Lower leg skin (tissue), 4 donors: ENCODE results near the gene ABTB2. TPM values are rescaled to one million over a fixed set of nuclear protein-coding genes. Genes with fewer than 3 reads are reported as not detected.

Experiments
- DNase-seq, 2 donors: peaks; one replicate each; pipeline ENCODE4 v3.0.0-alpha.2; 2019; ENCODE audit warnings: low spot score in 2 of 2
- H3K4me3 ChIP-seq: fragments of 200-600 bp; sonication (generic); 2 replicates; pipeline ENCODE4 v1.5.1; 2017; ENCODE audit warnings: mild to moderate bottlenecking, low read depth; ENCODE audit not compliant: poor library complexity, severe bottlenecking
- POLR2A ChIP-seq, 2 donors: fragments of 450-650 bp; IDR thresholded peaks; one replicate each; pipeline ENCODE4 v1.6.1; 2016 to 2017; ENCODE audit warnings: antibody characterized with exemption in 2 of 2, mild to moderate bottlenecking in 1 of 2, moderate library complexity in 1 of 2
- WGBS, 2 donors: methylation state at CpG; one replicate each; pipeline ENCODE4 v1.1.5; 2018; 5-methylcytosine and 5-hydroxymethylcytosine counted together
- intact Hi-C: fragments of 100-400 bp; cut with DNase I; formaldehyde crosslinking; loops from one replicate; pipeline ENCODE4 v1.15.0; 2023; ENCODE audit warnings: low total_unique reads
- total RNA-seq, 4 donors: library from RNA; depleted of rRNA; stranded (reverse); fragments of >200 nt; gene quantifications; one replicate each; pipeline ENCODE4 v1.1.0, GENCODE V29; 2016
- TF ChIP-seq, protein P1 (sequence below), 3 donors: fragments of 450-650 bp; IDR thresholded peaks; one replicate each; pipeline ENCODE4 v1.5.1; 2016; ENCODE audit warnings: antibody characterized with exemption in 3 of 3, mild to moderate bottlenecking in 3 of 3, moderate library complexity in 2 of 3

ABTB2 gene
- total RNA-seq, 4 donors from 2014 or later = 6.1 to 24.2 (median 11.1) TPM

DNA sequence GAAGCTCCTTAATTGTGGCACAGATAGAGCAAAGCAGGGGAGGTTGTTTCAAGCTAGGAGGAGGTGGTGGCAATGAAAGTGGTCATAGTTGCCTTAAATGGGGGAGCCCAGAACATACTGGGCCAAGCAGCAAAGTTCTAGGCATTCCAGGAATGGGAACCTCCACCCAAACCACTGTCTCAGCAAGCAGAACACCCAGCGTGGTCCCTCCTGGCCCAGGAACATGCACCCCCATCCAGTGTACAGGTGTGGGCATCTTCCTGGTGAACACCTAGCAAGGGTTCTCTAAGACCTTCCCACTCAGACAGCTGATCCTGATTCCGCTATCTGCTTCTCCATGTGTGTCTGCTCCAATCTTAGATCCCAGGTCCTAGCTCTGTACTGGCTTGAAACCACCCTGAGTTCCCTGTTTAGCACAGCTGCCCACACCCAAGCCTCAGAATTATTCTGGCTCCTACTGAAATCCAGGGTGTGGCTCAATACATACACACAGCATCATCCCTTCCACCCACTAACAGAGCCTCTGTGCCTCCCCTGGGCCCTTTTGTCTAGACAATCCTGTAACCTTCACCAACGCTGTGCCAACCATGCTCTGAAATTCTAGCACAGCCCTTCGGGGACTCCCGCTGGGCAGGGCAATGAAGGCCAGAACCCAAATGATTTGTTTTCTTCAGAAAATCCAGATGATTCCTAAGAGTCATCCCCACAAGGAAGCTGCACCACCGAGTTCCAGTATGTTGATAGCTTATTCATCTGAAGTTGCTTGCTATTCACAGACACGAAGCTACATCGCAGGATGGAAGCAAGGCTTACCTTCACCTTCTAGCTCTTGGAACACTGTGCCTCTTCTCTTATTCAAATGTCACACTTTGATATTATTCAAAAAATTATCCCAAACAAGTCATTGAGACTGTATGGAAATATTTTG, 76.6 kb downstream of the ABTB2 start:
- H3K4me3 ChIP-seq = no peak overlapping the region
- 51 to 57% methylated on average over 8 of the region's 8 CpGs for WGBS, 2 donors
- no peak for DNase-seq
- TF ChIP-seq, protein P1, sequence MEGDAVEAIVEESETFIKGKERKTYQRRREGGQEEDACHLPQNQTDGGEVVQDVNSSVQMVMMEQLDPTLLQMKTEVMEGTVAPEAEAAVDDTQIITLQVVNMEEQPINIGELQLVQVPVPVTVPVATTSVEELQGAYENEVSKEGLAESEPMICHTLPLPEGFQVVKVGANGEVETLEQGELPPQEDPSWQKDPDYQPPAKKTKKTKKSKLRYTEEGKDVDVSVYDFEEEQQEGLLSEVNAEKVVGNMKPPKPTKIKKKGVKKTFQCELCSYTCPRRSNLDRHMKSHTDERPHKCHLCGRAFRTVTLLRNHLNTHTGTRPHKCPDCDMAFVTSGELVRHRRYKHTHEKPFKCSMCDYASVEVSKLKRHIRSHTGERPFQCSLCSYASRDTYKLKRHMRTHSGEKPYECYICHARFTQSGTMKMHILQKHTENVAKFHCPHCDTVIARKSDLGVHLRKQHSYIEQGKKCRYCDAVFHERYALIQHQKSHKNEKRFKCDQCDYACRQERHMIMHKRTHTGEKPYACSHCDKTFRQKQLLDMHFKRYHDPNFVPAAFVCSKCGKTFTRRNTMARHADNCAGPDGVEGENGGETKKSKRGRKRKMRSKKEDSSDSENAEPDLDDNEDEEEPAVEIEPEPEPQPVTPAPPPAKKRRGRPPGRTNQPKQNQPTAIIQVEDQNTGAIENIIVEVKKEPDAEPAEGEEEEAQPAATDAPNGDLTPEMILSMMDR (IDR thresholded peaks at IDR 0.05) = no peak
- TF ChIP-seq POLR2A (IDR thresholded peaks at IDR 0.05) = no peak
- intact Hi-C loops = no loop called here

DNA sequence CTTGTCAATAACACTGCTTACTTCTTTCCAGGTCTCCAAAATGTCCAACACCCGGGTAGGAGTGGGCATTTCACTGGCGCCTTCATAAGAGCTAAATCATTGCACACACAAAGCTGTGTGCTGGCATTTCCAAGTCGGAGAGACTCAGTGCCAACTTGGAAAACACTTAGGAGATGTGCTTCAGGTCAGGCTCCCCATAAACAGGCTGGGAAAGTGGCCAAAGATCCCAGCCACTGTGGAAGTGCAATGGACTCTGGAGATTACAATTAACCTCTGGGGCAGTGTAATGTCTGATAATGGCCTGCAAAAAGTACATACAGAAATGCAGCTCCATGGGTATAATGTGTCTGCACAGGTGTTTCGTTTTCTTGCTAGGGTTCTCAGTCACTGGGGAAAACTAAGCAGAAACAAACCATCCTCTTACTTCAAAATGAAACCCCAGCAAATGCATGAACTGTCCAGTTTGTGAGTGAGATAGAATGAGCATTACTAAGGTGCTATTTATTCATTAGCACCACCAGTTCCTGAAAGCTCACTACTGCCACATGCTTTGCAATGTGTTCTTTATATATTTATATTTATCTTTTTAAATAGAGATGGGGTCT, 79.0 kb downstream of the ABTB2 start:
- intact Hi-C loops = no loop called here
- no peak for DNase-seq
- no peak overlapping the region for H3K4me3 ChIP-seq
- 61 to 77% methylated on average over 4 of the region's 4 CpGs for WGBS, 2 donors
- no peak for TF ChIP-seq POLR2A (IDR thresholded peaks at IDR 0.05)
- TF ChIP-seq, protein P1 (IDR thresholded peaks at IDR 0.05) = no peak

DNA sequence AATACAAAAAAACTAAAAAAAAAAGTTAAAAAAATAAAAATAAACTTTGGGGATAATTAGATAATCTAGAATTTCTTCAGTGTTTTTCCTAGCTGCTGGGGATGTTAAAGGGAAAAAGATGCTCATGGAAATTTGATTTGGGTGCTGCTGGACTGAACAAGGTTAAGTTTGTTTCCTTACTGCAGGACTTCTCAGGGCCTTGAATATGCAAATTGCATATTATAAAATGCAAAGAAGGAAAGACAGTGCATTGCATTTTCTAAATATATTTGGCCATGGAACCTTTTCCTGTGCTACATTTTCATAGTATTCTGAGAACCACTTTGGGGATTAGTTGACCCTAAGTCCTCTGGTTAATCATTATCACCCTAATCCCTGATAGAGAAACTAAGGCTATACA, 79.6 kb downstream of the ABTB2 start:
- no peak for DNase-seq
- TF ChIP-seq POLR2A (IDR thresholded peaks at IDR 0.05) = no peak
- TF ChIP-seq, protein P1 (IDR thresholded peaks at IDR 0.05) = no peak
- intact Hi-C loops = no loop called here
- H3K4me3 ChIP-seq = no peak overlapping the region

DNA sequence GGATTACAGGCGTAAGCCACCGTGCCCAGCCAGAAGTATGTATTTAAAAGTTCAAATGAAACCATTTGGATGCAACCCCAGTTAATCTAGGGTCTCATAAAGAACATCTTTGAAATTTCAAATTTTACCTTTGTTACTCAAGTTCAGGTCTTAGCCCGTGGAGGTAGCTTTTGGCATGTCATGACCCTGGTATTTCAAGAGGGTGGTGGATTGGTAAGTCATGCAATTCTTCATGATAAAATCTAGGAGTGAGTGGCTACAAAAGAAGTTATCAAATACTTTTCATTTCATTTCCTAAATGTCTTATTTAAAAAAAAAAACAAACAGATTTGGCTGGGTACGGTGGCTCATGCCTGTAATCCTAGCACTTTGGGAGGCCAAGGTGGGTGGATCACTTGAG, 80.6 kb downstream of the ABTB2 start:
- WGBS, 2 donors = 88 to 89% methylated on average over 4 of the region's 4 CpGs
- TF ChIP-seq, protein P1 (IDR thresholded peaks at IDR 0.05) = no peak
- TF ChIP-seq POLR2A (IDR thresholded peaks at IDR 0.05) = no peak
- no peak for DNase-seq
- no peak overlapping the region for H3K4me3 ChIP-seq
- intact Hi-C loops = no loop called here

DNA sequence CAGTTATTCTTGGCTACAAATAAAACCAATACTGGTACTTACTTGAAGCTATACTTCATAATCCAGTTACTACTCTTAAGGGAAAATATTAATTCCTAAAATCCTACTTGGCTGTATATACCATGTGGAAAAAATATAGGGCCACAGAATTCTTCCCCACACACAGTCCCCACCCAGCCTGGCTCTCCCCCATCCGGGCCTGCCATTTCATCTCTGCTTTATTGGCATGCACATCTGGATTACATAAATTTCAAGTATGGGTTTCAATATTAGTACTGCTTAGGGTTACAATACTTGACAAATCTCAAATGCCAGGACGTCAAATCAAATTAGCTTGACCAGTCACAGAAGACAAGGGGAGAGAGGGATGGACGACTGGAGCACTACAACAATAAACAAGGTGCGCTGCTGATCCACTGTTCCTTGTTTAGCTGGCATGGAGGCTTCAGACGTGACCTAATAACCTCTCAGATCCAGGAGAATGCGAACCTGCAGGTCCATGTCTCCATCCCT, 81.4 kb downstream of the ABTB2 start:
- no peak overlapping the region for H3K4me3 ChIP-seq
- intact Hi-C loops = no loop called here
- TF ChIP-seq, protein P1 (IDR thresholded peaks at IDR 0.05) = no peak
- no peak for TF ChIP-seq POLR2A (IDR thresholded peaks at IDR 0.05)
- no peak for DNase-seq
- 87 to 90% methylated on average over 6 of the region's 6 CpGs for WGBS, 2 donors
